Esophagus mucosa (tissue), 1 donor: Measurements from ENCODE around the gene SFSWAP. TPM values are rescaled to one million over a fixed set of nuclear protein-coding genes. Genes with fewer than 3 reads are reported as not detected.

Experiments
- ATAC-seq: fragments of 200-7000 bp; cut with Tn5 transposase; one replicate; pipeline ENCODE4 v1.9.1; 2020
- total RNA-seq: library from RNA; stranded (reverse); gene quantifications from one replicate; pipeline ENCODE4 v1.2.4, GENCODE V29; 2023
- donor health status: DM: yes; HTN: yes; CAD: no.

SFSWAP gene
- total RNA-seq, 1 donor from 2014 or later = 20.8 TPM

- no peak for ATAC-seq
Measured at GRCh38 chr12:131818821-131819585, 108.1 kb downstream of the SFSWAP start.

GRCh38 chr12:131824450-131824849 is 113.6 kb downstream of the SFSWAP start:
- ATAC-seq = no peak

- ATAC-seq = no peak
Measured at GRCh38 chr12:131825146-131825892, 114.4 kb downstream of the SFSWAP start.

GRCh38 chr12:131826097-131826928 is 115.4 kb downstream of the SFSWAP start:
- no peak for ATAC-seq

GRCh38 chr12:131827961-131828534 is 117.2 kb downstream of the SFSWAP start, which contains the start of gene MMP17:
Gene MMP17 (plus strand): TSS chr12:131828393. CDS start chr12:131828495, 102 bp downstream.
- peak; percentile 5 for ATAC-seq

- no peak for ATAC-seq
Measured at GRCh38 chr12:131828671-131829355, 117.9 kb downstream of the SFSWAP start.

- no peak for ATAC-seq
Measured at GRCh38 chr12:131829356-131829747, 118.5 kb downstream of the SFSWAP start.

GRCh38 chr12:131829791-131830334 is 119.0 kb downstream of the SFSWAP start:
- ATAC-seq = peak; percentile 1

- peak; percentile 83 for ATAC-seq
Measured at GRCh38 chr12:131830335-131830913, 119.5 kb downstream of the SFSWAP start.

GRCh38 chr12:131830914-131831571 is 120.2 kb downstream of the SFSWAP start:
- peak; percentile 27 for ATAC-seq

- ATAC-seq = no peak
Measured at GRCh38 chr12:131831635-131832041, 120.7 kb downstream of the SFSWAP start.

- peak; percentile 6 for ATAC-seq
Measured at GRCh38 chr12:131832321-131833231, 121.7 kb downstream of the SFSWAP start.

- ATAC-seq = no peak
Measured at GRCh38 chr12:131833288-131833895, 122.5 kb downstream of the SFSWAP start.

- no peak for ATAC-seq
Measured at GRCh38 chr12:131833896-131834641, 123.2 kb downstream of the SFSWAP start.

- ATAC-seq = peak; percentile 19
Measured at GRCh38 chr12:131834798-131835615, 124.1 kb downstream of the SFSWAP start.

- no peak for ATAC-seq
Measured at GRCh38 chr12:131835616-131836171, 124.8 kb downstream of the SFSWAP start.

GRCh38 chr12:131836193-131836592 is 125.3 kb downstream of the SFSWAP start:
- ATAC-seq = no peak
